ENCODE measurements around the gene MAOB.

The MAOB gene

GRCh38 chrX:43785930-43786591, 96.2 kb downstream of the MAOB start:
- H3K4me1 Mint-ChIP-seq (ENCODE audit: low read depth): no peaks in the 10 kb centered on the region
- H3K4me3 Mint-ChIP-seq: no peak overlapping the region
- H3K36me3 Mint-ChIP-seq (ENCODE audit: low read depth): no peaks in the 10 kb centered on the region
- no peak overlapping the region for H3K27ac Mint-ChIP-seq
- H3K27me3 Mint-ChIP-seq: no peaks in the 10 kb centered on the region
- no peaks in the 10 kb centered on the region for H3K9me3 Mint-ChIP-seq
- intact Hi-C loops (cut with micrococcal nuclease): no loop called here

- no peaks in the 10 kb centered on the region for H3K36me3 Mint-ChIP-seq (ENCODE audit: low read depth)
- peaks cover 6% of the 10 kb centered on the region for H3K4me1 Mint-ChIP-seq (ENCODE audit: low read depth)
- no peaks in the 10 kb centered on the region for H3K27me3 Mint-ChIP-seq
- H3K27ac Mint-ChIP-seq: no peak overlapping the region
- no peaks in the 10 kb centered on the region for H3K9me3 Mint-ChIP-seq
- intact Hi-C loops (cut with micrococcal nuclease): no loop called here
- no peak overlapping the region for H3K4me3 Mint-ChIP-seq
Observed at GRCh38 chrX:43758044-43758443, 124.2 kb downstream of the MAOB start.

DNA sequence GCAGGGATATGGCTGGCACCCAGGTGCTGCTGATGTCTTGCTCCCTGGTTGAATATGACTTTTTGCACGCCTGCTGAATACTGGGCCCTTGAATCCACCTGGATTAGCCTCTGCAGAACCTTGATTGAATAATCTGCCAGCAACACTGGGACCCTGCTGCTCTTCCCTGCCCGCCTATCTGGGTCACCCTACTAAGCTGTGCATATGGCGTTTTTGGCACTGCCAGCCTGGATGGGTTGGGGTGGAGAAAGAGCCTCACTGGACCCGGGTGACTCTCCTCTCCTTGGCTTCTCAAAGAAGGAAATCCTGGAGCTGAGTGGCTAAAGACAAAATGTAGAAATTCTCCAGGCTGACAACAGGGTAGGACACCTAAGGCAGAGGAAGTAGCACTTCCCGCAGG, 126.2 kb downstream of the MAOB start:
- Mint-ChIP-seq H3K27ac (no peak overlapping the region), H3K9me3 (no peaks in the 10 kb centered on the region), H3K36me3 (ENCODE audit: low read depth) (no peaks in the 10 kb centered on the region), H3K27me3 (no peaks in the 10 kb centered on the region), H3K4me1 (ENCODE audit: low read depth) (peaks cover 8% of the 10 kb centered on the region), H3K4me3 (no peak overlapping the region)
- intact Hi-C loops (cut with micrococcal nuclease): no loop called here

DNA sequence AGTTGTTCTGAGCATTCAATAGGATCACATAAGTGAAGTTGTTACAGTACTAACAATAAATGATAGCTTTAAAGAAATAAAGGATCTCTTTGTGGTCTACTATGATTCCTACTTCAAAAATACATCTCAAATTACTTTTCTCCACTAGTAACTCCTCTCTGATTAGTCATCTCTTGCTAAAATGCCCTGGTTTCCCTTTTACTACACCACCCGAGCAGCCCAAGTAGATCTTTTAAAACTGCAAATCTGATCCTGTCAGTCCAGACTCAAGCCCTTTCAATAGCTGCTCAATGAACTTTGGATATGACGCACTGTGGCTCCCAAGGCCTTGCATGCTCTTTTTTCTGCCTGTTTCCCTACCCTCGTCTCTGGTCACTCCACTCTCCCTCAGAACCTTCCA, 128.6 kb downstream of the MAOB start:
- intact Hi-C loops (cut with micrococcal nuclease): loop anchor here (5.0 kb wide), 1 partner anchor 96 kb away; the partner anchor contains the start of gene MAOA

DNA sequence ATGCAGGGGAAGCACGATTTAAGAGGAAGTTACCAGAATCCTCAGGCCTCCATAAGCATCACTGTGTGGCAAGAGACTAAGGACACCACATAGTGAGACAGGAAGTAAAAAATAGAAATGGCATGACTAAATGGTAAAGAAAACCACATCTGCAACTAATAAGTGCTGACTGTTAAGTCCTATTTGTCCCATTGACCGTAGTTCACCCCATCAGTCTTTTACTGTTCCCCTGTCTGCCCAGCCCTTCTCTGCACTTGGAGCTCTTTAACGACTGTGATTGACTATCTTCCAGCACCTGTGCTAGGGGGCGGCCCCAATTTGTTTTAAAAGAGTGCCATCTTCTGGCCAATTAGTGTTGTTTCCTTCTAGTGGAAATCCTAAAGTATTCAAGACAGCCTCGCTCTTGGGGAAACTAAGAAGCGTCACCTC, 132.0 kb downstream of the MAOB start:
- H3K27ac Mint-ChIP-seq: peak overlapping the region; percentile 69
- no peak overlapping the region for H3K4me3 Mint-ChIP-seq
- no peaks in the 10 kb centered on the region for H3K27me3 Mint-ChIP-seq
- intact Hi-C loops (cut with micrococcal nuclease): loop anchor here (2.0 to 5.0 kb wide), 2 partner anchors 93 to 191 kb away; partner anchors contain the start of gene MAOA
- peaks cover 6% of the 10 kb centered on the region for H3K36me3 Mint-ChIP-seq (ENCODE audit: low read depth)
- H3K9me3 Mint-ChIP-seq: no peaks in the 10 kb centered on the region
- H3K4me1 Mint-ChIP-seq (ENCODE audit: low read depth): peaks cover 16% of the 10 kb centered on the region

More for the DNA sequence above, 128.6 kb downstream of the MAOB start:
- Mint-ChIP-seq H3K9me3 (no peaks in the 10 kb centered on the region), H3K36me3 (ENCODE audit: low read depth) (no peaks in the 10 kb centered on the region), H3K4me3 (no peak overlapping the region), H3K4me1 (ENCODE audit: low read depth) (peaks cover 16% of the 10 kb centered on the region), H3K27ac (no peak overlapping the region), H3K27me3 (no peaks in the 10 kb centered on the region)

- intact Hi-C loops (cut with micrococcal nuclease): no loop called here
- Mint-ChIP-seq H3K4me3 (no peak overlapping the region), H3K27ac (no peak overlapping the region), H3K27me3 (no peaks in the 10 kb centered on the region), H3K9me3 (no peaks in the 10 kb centered on the region), H3K4me1 (ENCODE audit: low read depth) (peaks cover 11% of the 10 kb centered on the region), H3K36me3 (ENCODE audit: low read depth) (peaks cover 34% of the 10 kb centered on the region)
Observed at GRCh38 chrX:43747476-43747875, 134.8 kb downstream of the MAOB start.

GRCh38 chrX:43745938-43746721, 136.1 kb downstream of the MAOB start:
- H3K9me3 Mint-ChIP-seq: no peaks in the 10 kb centered on the region
- no peak overlapping the region for H3K4me3 Mint-ChIP-seq
- no peaks in the 10 kb centered on the region for H3K27me3 Mint-ChIP-seq
- H3K27ac Mint-ChIP-seq: no peak overlapping the region
- peaks cover 44% of the 10 kb centered on the region for H3K36me3 Mint-ChIP-seq (ENCODE audit: low read depth)
- intact Hi-C loops (cut with micrococcal nuclease): no loop called here
- H3K4me1 Mint-ChIP-seq (ENCODE audit: low read depth): peaks cover 9% of the 10 kb centered on the region

DNA sequence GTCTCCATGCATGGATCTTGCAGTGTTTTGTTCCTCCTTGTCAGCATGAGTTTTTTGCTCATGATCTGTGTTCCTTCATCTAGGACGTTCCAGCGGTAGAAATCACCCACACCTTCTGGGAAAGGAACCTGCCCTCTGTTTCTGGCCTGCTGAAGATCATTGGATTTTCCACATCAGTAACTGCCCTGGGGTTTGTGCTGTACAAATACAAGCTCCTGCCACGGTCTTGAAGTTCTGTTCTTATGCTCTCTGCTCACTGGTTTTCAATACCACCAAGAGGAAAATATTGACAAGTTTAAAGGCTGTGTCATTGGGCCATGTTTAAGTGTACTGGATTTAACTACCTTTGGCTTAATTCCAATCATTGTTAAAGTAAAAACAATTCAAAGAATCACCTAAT, 138.0 kb downstream of the MAOB start:
- H3K4me3 Mint-ChIP-seq: no peak overlapping the region
- peaks cover 52% of the 10 kb centered on the region for H3K36me3 Mint-ChIP-seq (ENCODE audit: low read depth)
- intact Hi-C loops (cut with micrococcal nuclease): no loop called here
- H3K4me1 Mint-ChIP-seq (ENCODE audit: low read depth): no peaks in the 10 kb centered on the region
- no peak overlapping the region for H3K27ac Mint-ChIP-seq
- H3K27me3 Mint-ChIP-seq: no peaks in the 10 kb centered on the region
- no peaks in the 10 kb centered on the region for H3K9me3 Mint-ChIP-seq

DNA sequence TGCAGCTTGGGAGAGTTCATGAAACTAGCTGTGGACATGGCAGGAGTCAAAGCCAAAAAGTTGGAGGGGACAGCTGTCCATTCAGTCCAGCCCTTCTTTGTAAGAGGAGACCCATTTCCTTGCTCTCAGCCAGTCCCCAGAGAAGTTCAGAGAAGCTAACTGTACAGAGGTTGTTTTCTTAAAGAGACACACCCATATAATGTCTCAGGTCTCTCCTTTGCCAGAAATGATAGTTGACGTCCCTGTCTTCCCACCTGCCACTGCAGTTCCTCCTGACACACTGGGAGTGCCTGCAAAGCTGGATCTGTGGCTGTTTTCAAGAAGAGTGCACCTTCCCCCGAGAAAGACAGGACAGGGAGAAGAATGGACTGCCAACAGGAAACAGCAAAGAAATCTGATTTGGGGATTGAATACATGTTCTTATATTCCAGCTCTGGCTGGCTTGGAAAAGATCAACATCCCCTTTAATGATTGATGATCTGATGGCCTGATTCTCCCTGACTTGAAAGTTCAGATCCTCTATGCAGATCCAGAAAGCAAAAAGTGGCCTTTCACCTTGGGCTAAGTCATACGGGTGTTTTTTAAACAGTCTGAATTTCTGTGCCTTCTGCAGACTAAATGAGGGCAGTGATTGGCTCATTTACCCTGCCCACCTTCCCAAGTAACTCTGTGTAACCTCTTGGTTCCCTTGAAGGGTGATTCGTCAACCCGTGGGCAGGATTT, 139.0 kb downstream of the MAOB start:
- Mint-ChIP-seq H3K9me3 (no peaks in the 10 kb centered on the region), H3K4me1 (ENCODE audit: low read depth) (no peaks in the 10 kb centered on the region), H3K27ac (peak overlapping the region; percentile 32), H3K27me3 (no peaks in the 10 kb centered on the region), H3K4me3 (no peak overlapping the region), H3K36me3 (ENCODE audit: low read depth) (peaks cover 55% of the 10 kb centered on the region)
- intact Hi-C loops (cut with micrococcal nuclease): no loop called here

- intact Hi-C loops (cut with micrococcal nuclease): no loop called here
- no peak overlapping the region for H3K27ac Mint-ChIP-seq
- H3K36me3 Mint-ChIP-seq (ENCODE audit: low read depth): peaks cover 61% of the 10 kb centered on the region
- no peaks in the 10 kb centered on the region for H3K27me3 Mint-ChIP-seq
- no peaks in the 10 kb centered on the region for H3K9me3 Mint-ChIP-seq
- no peaks in the 10 kb centered on the region for H3K4me1 Mint-ChIP-seq (ENCODE audit: low read depth)
- H3K4me3 Mint-ChIP-seq: no peak overlapping the region
Observed at GRCh38 chrX:43741843-43742573, 140.2 kb downstream of the MAOB start.

DNA sequence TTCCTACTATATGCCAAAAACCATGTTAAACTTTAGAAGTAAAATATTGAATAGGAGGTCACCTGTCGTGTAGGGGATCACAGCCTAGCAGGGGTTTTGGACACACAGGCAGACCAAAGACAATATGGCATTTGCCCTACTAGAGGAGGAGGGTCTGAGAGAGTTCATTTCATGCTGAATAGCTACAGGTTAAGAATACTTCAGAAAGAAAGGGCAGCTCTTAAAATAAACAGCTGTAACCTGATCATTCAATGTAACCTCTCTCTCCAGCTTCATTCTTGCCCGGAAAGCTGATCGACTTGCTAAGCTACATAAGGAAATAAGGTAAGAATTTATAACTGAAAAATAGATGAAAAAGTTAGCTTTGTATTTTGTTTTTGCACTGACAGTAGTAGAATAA, 146.3 kb downstream of the MAOB start:
- H3K9me3 Mint-ChIP-seq: no peaks in the 10 kb centered on the region
- H3K4me3 Mint-ChIP-seq: no peak overlapping the region
- H3K36me3 Mint-ChIP-seq (ENCODE audit: low read depth): peaks cover 70% of the 10 kb centered on the region
- peaks cover under 1% of the 10 kb centered on the region for H3K4me1 Mint-ChIP-seq (ENCODE audit: low read depth)
- no peak overlapping the region for H3K27ac Mint-ChIP-seq
- H3K27me3 Mint-ChIP-seq: no peaks in the 10 kb centered on the region
- intact Hi-C loops (cut with micrococcal nuclease): no loop called here

- Mint-ChIP-seq H3K36me3 (ENCODE audit: low read depth) (peaks cover 70% of the 10 kb centered on the region), H3K27me3 (no peaks in the 10 kb centered on the region), H3K4me3 (no peak overlapping the region), H3K9me3 (no peaks in the 10 kb centered on the region), H3K27ac (no peak overlapping the region), H3K4me1 (ENCODE audit: low read depth) (peaks cover 5% of the 10 kb centered on the region)
- intact Hi-C loops (cut with micrococcal nuclease): no loop called here
Observed at GRCh38 chrX:43735534-43735933, 146.7 kb downstream of the MAOB start.

DNA sequence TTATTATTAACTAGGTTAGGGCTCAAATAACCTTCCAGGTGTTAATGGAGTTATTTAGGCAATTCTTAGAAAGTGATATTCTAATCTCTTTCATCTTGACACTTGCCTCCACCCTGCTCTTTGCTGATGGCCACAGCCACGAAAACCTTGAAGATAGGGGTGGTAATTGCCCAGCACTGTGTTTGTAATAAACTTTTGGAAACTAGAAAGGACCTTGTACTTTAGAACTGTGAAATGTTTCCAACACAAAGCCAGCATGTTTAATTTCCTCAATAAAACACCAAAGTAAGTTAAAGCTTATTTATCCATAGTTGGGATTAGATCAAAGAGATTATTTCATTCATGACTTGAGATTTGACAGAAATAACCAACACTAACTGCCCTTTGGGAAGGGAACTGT, 147.8 kb downstream of the MAOB start:
- intact Hi-C loops (cut with micrococcal nuclease): no loop called here
- peaks cover 6% of the 10 kb centered on the region for H3K4me1 Mint-ChIP-seq (ENCODE audit: low read depth)
- H3K9me3 Mint-ChIP-seq: no peaks in the 10 kb centered on the region
- H3K4me3 Mint-ChIP-seq: no peak overlapping the region
- H3K27me3 Mint-ChIP-seq: no peaks in the 10 kb centered on the region
- peaks cover 71% of the 10 kb centered on the region for H3K36me3 Mint-ChIP-seq (ENCODE audit: low read depth)
- no peak overlapping the region for H3K27ac Mint-ChIP-seq
